Keratinocyte (primary cell): Measurements from ENCODE around the gene IFI27L2. TPM values are rescaled to one million over a fixed set of nuclear protein-coding genes. Genes with fewer than 3 reads are reported as not detected.

Experiments used
- DNase-seq: peaks from one replicate; pipeline ENCODE4 v3.0.0-alpha.2; 2011; ENCODE audit warnings: low read depth, missing footprints, low spot score
- FAIRE-seq: peaks from 2 replicates; lab custom pipeline; 2011; peaks lifted over from hg19 to GRCh38; lab: Jason Lieb, UNC
- H2AFZ ChIP-seq: 2 replicates; pipeline ENCODE4 v1.6.0; 2012; ENCODE audit warnings: low read length, control low read depth, inconsistent platforms; ENCODE audit not compliant: control insufficient read depth
- H3K27ac ChIP-seq: 2 replicates; pipeline ENCODE4 v1.5.1; 2011; ENCODE audit warnings: low read length; ENCODE audit not compliant: control insufficient read depth, insufficient read depth
- H3K27me3 ChIP-seq: 3 replicates; pipeline ENCODE4 v1.6.0; 2011; ENCODE audit warnings: low read length; ENCODE audit not compliant: control insufficient read depth, insufficient read depth; ENCODE audit errors: extremely low read depth
- H3K36me3 ChIP-seq, 2 experiments: 2 replicates in 1 of 2; 3 replicates in 1 of 2; pipeline ENCODE4 v1.5.1; 2011; ENCODE audit warnings: low read length in 2 of 2, mild to moderate bottlenecking in 1 of 2; ENCODE audit not compliant: control insufficient read depth in 2 of 2, insufficient read depth in 2 of 2; ENCODE audit errors: extremely low read depth in 1 of 2
- H3K4me1 ChIP-seq: 3 replicates; pipeline ENCODE4 v1.5.1; 2011; ENCODE audit warnings: low read length; ENCODE audit not compliant: control insufficient read depth, insufficient read depth; ENCODE audit errors: extremely low read depth
- H3K4me2 ChIP-seq: 3 replicates; pipeline ENCODE4 v1.6.0; 2011; ENCODE audit warnings: low read depth, low read length; ENCODE audit not compliant: control insufficient read depth, insufficient read depth; ENCODE audit errors: extremely low read depth
- H3K4me3 ChIP-seq, 3 experiments: fragments of 200-600 bp in 1 of 3; sonication (generic) in 1 of 3; 2 replicates in 2 of 3; 3 replicates in 1 of 3; pipeline ENCODE4 v1.5.1; 2011 to 2016; ENCODE audit warnings: low read length in 3 of 3, mild to moderate bottlenecking in 3 of 3, control low read depth in 2 of 3, inconsistent platforms in 1 of 3, low read depth in 1 of 3, mixed read lengths in 1 of 3, mixed run types in 1 of 3, moderate library complexity in 1 of 3; ENCODE audit not compliant: control insufficient read depth in 2 of 3, insufficient read depth in 2 of 3; ENCODE audit errors: extremely low read depth in 1 of 3
- H3K79me2 ChIP-seq: 2 replicates; pipeline ENCODE4 v1.6.0; 2012; ENCODE audit warnings: low read length; ENCODE audit not compliant: control insufficient read depth, insufficient read depth
- H3K9ac ChIP-seq: 3 replicates; pipeline ENCODE4 v1.6.0; 2011; ENCODE audit warnings: low read length; ENCODE audit not compliant: control insufficient read depth, insufficient read depth; ENCODE audit errors: extremely low read depth
- H3K9me1 ChIP-seq: 3 replicates; pipeline ENCODE4 v1.6.0; 2011; ENCODE audit warnings: low read length; ENCODE audit not compliant: control insufficient read depth, insufficient read depth; ENCODE audit errors: extremely low read depth
- H3K9me3 ChIP-seq: 2 replicates; pipeline ENCODE4 v1.5.1; 2012; ENCODE audit warnings: low read depth, low read length; ENCODE audit not compliant: control insufficient read depth
- H4K20me1 ChIP-seq: 3 replicates; pipeline ENCODE4 v1.6.0; 2011; ENCODE audit warnings: low read length; ENCODE audit not compliant: control insufficient read depth, insufficient read depth; ENCODE audit errors: extremely low read depth
- EZH2 ChIP-seq: IDR thresholded peaks from one replicate; pipeline ENCODE4 v1.6.1; 2012; ENCODE audit warnings: inconsistent platforms, mild to moderate bottlenecking, low read length, moderate library complexity
- dilution Hi-C: fragments of 300-500 bp; cut with MboI; formaldehyde crosslinking; loops from one replicate; pipeline ENCODE4 v1.7.0; 2020; ENCODE audit warnings: low sequenced_read_pairs; ENCODE audit not compliant: extremely low pct_ligation_motif_present
- polyA plus RNA-seq, 5 experiments: library from polyadenylated mRNA; depleted of rRNA in 3 of 5; stranded (reverse) in 3 of 5; stranded (forward) in 1 of 5; unstranded in 1 of 5; fragments of >200 nt; gene quantifications; 1 replicate in 1 of 5; 2 replicates in 3 of 5; 3 replicates in 1 of 5; pipeline versions ENCODE4 v1.2.1 to v1.2.3, GENCODE V29; 2011 to 2012; ENCODE audit warnings: missing spikeins in 2 of 5, low read depth in 1 of 5, low replicate concordance in 1 of 5
- TF ChIP-seq, protein P1 (sequence below), 3 experiments: IDR thresholded peaks in 1 of 3; conservative IDR thresholded peaks in 1 of 3; optimal IDR thresholded peaks in 1 of 3; 2 replicates in 2 of 3; 3 replicates in 1 of 3; pipeline versions ENCODE3 to v1.5.1; 2011; ENCODE audit warnings: low read length in 3 of 3, mild to moderate bottlenecking in 3 of 3, moderate library complexity in 2 of 3, control low read depth in 1 of 3, inconsistent platforms in 1 of 3; ENCODE audit not compliant: insufficient read depth in 2 of 3; ENCODE audit errors: extremely low read depth in 1 of 3

The IFI27L2 gene
- polyA plus RNA-seq, 1 donor (not counting 4 experiments of a cell fraction or from before 2014, with no cell fraction given), result 67.5 TPM

DNA sequence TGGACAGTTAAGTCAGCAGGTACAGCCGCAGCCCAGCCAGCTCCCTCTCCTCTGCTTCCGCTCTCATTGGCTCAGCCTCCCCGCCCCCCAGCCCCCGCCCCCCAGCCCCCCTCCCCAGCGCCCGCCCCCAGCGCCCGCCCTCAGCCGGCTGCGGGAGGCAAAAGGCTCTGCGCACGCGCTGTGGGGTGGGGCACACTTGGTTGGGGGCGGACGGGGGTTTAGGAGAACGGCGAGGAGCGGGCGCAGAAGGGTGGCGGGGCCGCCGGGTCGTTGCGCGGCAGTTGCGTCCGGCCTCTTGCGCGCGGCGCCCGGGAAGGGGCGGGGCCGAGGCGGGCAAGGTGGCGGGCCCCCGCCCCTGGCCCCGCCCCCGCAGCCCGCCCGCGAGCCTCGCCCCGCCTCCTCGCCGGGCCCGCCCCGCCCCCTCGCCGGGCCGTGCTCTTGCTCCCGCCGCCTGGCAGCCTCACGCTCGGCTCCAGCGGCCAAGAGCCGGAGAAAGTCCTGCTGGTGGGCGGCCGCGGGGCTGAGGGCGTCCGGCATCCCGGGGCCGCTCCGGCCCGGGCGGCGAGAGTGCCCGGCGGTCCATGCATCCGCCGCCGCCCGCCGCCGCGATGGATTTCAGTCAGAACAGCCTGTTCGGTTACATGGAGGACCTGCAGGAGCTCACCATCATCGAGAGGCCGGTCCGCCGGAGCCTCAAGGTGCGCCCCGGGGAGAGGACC is 44.6 kb upstream of the IFI27L2 start, which contains the start of gene PPP4R4:
PPP4R4 (plus strand) TSS at position 438 of the 719 bp plus-strand sequence; CDS start at position 582, 144 bp downstream.
- peak within 1 kb of the TSS; percentile 76 to 94 (median 85) for H3K4me3 ChIP-seq
- H3K4me2 ChIP-seq, result peak within 1 kb of the TSS; percentile 83
- peak within 1 kb of the TSS; percentile 74 for H3K27ac ChIP-seq
- H3K27me3 ChIP-seq, result no peaks in the 10 kb centered on the region
- no peaks in the 10 kb centered on the region for H4K20me1 ChIP-seq
- peaks cover 7% of the 10 kb centered on the region for H3K79me2 ChIP-seq
- H3K9me3 ChIP-seq, result no peaks in the 10 kb centered on the region
- H3K9ac ChIP-seq, result peak within 1 kb of the TSS; percentile 70
- FAIRE-seq, result no peak
- TF ChIP-seq, protein P1, sequence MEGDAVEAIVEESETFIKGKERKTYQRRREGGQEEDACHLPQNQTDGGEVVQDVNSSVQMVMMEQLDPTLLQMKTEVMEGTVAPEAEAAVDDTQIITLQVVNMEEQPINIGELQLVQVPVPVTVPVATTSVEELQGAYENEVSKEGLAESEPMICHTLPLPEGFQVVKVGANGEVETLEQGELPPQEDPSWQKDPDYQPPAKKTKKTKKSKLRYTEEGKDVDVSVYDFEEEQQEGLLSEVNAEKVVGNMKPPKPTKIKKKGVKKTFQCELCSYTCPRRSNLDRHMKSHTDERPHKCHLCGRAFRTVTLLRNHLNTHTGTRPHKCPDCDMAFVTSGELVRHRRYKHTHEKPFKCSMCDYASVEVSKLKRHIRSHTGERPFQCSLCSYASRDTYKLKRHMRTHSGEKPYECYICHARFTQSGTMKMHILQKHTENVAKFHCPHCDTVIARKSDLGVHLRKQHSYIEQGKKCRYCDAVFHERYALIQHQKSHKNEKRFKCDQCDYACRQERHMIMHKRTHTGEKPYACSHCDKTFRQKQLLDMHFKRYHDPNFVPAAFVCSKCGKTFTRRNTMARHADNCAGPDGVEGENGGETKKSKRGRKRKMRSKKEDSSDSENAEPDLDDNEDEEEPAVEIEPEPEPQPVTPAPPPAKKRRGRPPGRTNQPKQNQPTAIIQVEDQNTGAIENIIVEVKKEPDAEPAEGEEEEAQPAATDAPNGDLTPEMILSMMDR (optimal IDR thresholded peaks at IDR 0.05 in 1 of 3, IDR thresholded peaks at IDR 0.05 in 1 of 3, conservative IDR thresholded peaks at IDR 0.05 in 1 of 3; ENCODE audit: extremely low read depth in 1 of 3, insufficient read depth in 2 of 3, low read length in 3 of 3), result no peak
- peak; percentile 42 for DNase-seq
- peaks cover 31% of the 10 kb centered on the region for H3K4me1 ChIP-seq
- no peaks in the 10 kb centered on the region for H3K36me3 ChIP-seq
- no peaks in the 10 kb centered on the region for H3K9me1 ChIP-seq
- dilution Hi-C loops, result no loop called here
- H2AFZ ChIP-seq, result peak within 1 kb of the TSS; percentile 83

DNA sequence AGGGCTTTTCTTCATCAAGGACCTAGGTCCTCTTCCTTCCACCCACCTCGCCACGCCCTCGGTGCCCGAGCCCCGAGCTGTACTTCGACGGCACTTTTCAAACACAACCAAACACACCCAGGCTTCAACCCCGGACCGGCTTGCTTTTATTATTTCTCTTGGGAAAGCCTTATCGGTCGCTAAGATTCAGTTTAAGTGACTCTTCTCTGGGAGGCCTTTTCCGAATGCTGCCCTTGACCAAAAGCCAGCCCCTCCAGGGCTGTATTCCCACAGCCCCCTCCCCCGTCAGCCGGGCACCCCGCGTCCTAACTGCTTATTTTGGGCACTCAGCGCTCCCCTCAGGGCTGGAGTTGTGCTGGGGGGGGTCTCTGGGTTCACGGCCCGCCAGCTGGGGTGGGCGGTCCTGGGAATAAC is 44.1 kb upstream of the IFI27L2 start:
- TF ChIP-seq, protein P1 (optimal IDR thresholded peaks at IDR 0.05 in 1 of 3, IDR thresholded peaks at IDR 0.05 in 1 of 3, conservative IDR thresholded peaks at IDR 0.05 in 1 of 3; ENCODE audit: extremely low read depth in 1 of 3, insufficient read depth in 2 of 3, low read length in 3 of 3), result no peak
- TF ChIP-seq EZH2, result no peak
- no peaks in the 10 kb centered on the region for H3K9me3 ChIP-seq
- H3K4me3 ChIP-seq, result peak overlapping the region; percentile 53 to 94 (median 69)
- no peaks in the 10 kb centered on the region for H3K9me1 ChIP-seq
- peak overlapping the region; percentile 83 for H3K4me2 ChIP-seq
- H3K79me2 ChIP-seq, result peaks cover 2% of the 10 kb centered on the region
- DNase-seq, result no peak
- H2AFZ ChIP-seq, result peak overlapping the region; percentile 62
- FAIRE-seq, result no peak
- H3K27ac ChIP-seq, result peak overlapping the region; percentile 64
- H3K27me3 ChIP-seq, result no peaks in the 10 kb centered on the region
- H3K9ac ChIP-seq, result peak overlapping the region; percentile 70
- H3K36me3 ChIP-seq, result no peaks in the 10 kb centered on the region
- peaks cover 31% of the 10 kb centered on the region for H3K4me1 ChIP-seq
- dilution Hi-C loops, result no loop called here
- no peaks in the 10 kb centered on the region for H4K20me1 ChIP-seq
